Neutrophil (primary cell): ENCODE results near the gene CD300H.

ENCODE experiments used
- H3K27ac ChIP-seq: fragments of 200-600 bp; sonication (generic); 2 replicates; pipeline ENCODE4 v1.5.1; 2016; ENCODE audit warnings: mild to moderate bottlenecking, moderate library complexity
- H3K27me3 ChIP-seq: fragments of 200-600 bp; sonication (generic); 2 replicates; pipeline ENCODE4 v1.6.0; 2016; ENCODE audit warnings: mild to moderate bottlenecking
- H3K36me3 ChIP-seq: fragments of 200-600 bp; sonication (generic); 2 replicates; pipeline ENCODE4 v1.5.1; 2017
- H3K4me1 ChIP-seq, 2 experiments: fragments of 200-600 bp in 1 of 2; sonication (generic) in 1 of 2; 1 replicate in 1 of 2; 2 replicates in 1 of 2; pipeline versions ENCODE4 v1.5.1 to v1.6.1; 2013 to 2016; ENCODE audit warnings: low read depth in 1 of 2, low read length in 1 of 2, mild to moderate bottlenecking in 1 of 2, moderate library complexity in 1 of 2; ENCODE audit not compliant: control insufficient read depth in 1 of 2, insufficient read depth in 1 of 2
- H3K4me3 ChIP-seq, 2 experiments: fragments of 200-600 bp in 1 of 2; sonication (generic) in 1 of 2; 1 replicate in 1 of 2; 2 replicates in 1 of 2; pipeline ENCODE4 v1.5.1; 2013 to 2016; ENCODE audit warnings: low read depth in 1 of 2, low read length in 1 of 2, mild to moderate bottlenecking in 1 of 2, moderate library complexity in 1 of 2
- H3K9me3 ChIP-seq: fragments of 200-600 bp; sonication (generic); 2 replicates; pipeline ENCODE4 v1.5.1; 2016
- TF ChIP-seq, protein P1 (sequence below): fragments of 200-600 bp; sonication (generic); IDR thresholded peaks from 2 replicates; pipeline ENCODE4 v1.5.1; 2016; ENCODE audit warnings: antibody characterized with exemption

The CD300H gene

DNA sequence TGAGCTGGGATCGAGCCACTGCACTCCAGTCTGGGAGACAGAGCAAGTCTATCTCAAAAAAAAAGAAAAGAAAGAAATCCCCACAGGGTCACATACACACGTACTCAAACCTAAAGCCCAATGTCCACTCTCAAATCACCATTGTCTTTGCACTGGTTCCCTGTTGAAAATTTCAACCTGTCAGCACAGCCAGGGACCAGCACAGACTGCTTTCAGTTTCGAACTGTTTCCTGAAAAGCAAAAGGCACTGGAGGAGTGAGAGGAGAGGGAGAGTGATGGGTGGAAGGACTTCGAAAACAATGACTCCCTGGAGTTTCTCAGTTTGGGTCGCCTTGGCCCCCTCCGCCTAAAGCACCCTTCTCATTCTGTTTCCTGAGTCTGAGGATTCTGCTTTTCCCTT, 12.4 kb downstream of the CD300H start:
- Histone ChIP-seq H3K4me1 (no peaks in the 10 kb centered on the region), H3K4me3 (no peak overlapping the region), H3K27ac (no peak overlapping the region), H3K9me3 (no peaks in the 10 kb centered on the region), H3K36me3 (no peaks in the 10 kb centered on the region), H3K27me3 (peaks cover 14% of the 10 kb centered on the region)
- TF ChIP-seq, protein P1, sequence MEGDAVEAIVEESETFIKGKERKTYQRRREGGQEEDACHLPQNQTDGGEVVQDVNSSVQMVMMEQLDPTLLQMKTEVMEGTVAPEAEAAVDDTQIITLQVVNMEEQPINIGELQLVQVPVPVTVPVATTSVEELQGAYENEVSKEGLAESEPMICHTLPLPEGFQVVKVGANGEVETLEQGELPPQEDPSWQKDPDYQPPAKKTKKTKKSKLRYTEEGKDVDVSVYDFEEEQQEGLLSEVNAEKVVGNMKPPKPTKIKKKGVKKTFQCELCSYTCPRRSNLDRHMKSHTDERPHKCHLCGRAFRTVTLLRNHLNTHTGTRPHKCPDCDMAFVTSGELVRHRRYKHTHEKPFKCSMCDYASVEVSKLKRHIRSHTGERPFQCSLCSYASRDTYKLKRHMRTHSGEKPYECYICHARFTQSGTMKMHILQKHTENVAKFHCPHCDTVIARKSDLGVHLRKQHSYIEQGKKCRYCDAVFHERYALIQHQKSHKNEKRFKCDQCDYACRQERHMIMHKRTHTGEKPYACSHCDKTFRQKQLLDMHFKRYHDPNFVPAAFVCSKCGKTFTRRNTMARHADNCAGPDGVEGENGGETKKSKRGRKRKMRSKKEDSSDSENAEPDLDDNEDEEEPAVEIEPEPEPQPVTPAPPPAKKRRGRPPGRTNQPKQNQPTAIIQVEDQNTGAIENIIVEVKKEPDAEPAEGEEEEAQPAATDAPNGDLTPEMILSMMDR: no peak

DNA sequence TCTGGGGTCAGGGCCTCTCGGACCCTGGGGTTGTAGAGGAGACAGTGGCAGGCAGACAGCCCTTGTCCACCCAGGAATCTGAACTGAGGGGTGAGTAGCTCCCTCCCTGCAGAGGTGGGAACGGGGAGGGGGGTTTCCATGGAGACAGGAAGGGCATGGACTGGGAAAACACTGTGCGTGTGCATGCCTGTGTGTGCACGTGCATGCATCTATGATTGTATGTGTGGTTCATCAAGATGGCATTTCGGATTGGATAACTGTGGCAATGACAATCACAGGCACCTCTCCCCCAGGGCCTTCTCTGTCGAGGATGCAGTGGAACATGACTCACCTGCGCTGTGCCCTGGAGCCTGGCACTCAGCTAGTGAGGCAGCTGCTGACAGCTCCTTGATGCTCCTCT, 15.3 kb downstream of the CD300H start:
- Histone ChIP-seq H3K27ac (no peak overlapping the region), H3K4me3 (no peak overlapping the region), H3K4me1 (no peaks in the 10 kb centered on the region), H3K27me3 (peaks cover 1% of the 10 kb centered on the region), H3K36me3 (no peaks in the 10 kb centered on the region), H3K9me3 (no peaks in the 10 kb centered on the region)
- TF ChIP-seq, protein P1: no peak

DNA sequence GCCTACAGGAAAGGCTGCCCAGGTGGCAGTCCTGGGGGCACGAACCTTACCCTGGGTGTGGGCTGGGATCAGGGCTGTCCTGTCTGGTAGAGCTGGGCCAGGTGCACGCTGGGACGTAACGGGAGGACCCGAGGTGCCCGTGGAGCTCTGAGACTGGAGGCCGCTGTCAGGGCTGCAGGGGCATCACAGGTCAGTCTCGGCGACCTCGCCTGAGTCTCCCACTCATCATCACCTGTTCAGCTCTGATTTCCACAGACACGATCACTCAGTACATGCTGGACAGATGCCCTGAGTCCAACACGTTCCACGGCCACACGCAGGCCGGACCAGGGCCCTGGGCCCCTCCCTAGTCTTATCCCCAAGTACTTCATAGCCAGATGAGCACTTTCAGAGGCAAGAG, 16.7 kb downstream of the CD300H start:
- no peaks in the 10 kb centered on the region for H3K27me3 ChIP-seq
- no peak overlapping the region for H3K4me3 ChIP-seq
- TF ChIP-seq, protein P1: no peak
- H3K4me1 ChIP-seq: peaks cover 0 to 4% of the 10 kb centered on the region in 2 experiments
- H3K36me3 ChIP-seq: no peaks in the 10 kb centered on the region
- H3K9me3 ChIP-seq: no peaks in the 10 kb centered on the region
- H3K27ac ChIP-seq: no peak overlapping the region

DNA sequence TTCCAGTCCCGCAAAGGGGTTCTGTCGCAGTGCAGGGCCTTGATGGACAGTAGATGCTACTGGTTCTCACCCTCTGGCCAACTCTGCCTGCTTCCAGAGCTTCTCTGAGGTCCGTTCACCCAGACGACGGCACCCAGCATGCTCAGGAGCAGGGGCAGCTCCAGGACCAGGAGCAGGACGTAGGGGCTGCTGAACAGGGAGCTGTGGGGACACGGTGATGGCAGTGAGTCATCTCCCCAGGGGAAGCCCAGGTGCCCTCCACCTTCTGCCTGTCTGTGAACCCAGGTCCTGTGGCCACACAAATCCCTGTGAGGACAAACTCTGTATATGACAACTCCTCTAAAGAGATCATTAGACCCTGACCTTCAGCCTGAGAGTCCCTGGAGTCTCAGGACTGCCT, 18.0 kb downstream of the CD300H start:
- Histone ChIP-seq H3K4me3 (no peak overlapping the region), H3K36me3 (no peaks in the 10 kb centered on the region), H3K27ac (no peak overlapping the region), H3K4me1 (peaks cover 0 to 7% of the 10 kb centered on the region in 2 experiments), H3K27me3 (no peaks in the 10 kb centered on the region), H3K9me3 (no peaks in the 10 kb centered on the region)
- TF ChIP-seq, protein P1: no peak

DNA sequence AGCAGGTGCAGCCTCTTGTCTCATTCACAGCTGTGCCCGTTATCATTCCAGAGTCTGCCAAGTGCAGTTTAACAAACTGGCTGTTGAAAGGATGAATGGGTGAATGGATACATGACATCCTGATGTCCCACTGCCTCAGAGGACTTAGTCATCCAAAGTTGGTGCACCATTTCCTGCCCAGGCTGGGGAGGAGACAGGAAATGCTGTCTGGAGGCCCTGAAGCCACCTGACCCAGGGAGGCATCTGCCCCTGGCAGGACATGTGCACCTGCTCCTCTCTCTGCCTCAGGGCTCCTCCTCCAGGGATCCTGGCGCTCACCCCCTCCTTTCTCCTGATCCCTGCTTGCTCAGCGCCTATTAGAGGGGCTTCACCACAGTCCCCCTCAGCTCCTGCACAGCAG, 19.6 kb downstream of the CD300H start:
- Histone ChIP-seq H3K27me3 (no peaks in the 10 kb centered on the region), H3K4me1 (peaks cover 0 to 7% of the 10 kb centered on the region in 2 experiments), H3K36me3 (no peaks in the 10 kb centered on the region), H3K4me3 (no peak overlapping the region), H3K9me3 (no peaks in the 10 kb centered on the region), H3K27ac (no peak overlapping the region)
- TF ChIP-seq, protein P1: no peak

DNA sequence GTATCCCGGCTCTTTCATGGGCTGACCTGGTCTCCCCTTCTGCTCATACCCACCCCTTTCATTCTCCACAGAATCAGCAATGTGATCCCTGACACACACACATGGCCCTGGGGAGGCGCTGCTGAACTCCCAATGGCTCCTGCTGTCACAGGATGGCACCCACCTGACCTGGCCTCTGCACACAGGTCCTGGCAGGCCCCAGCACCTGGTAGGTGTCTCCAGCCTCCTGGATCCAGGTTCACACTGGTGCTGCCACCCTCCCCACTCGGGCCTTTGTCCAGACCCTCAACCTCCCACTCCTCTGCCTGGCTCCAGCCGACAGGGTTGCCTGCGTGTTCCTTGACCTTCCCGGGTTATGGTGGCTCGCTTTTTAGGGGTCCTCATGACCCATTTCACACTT, 20.0 kb downstream of the CD300H start:
- Histone ChIP-seq H3K4me1 (peaks cover 0 to 7% of the 10 kb centered on the region in 2 experiments), H3K4me3 (no peak overlapping the region), H3K27ac (no peak overlapping the region), H3K9me3 (no peaks in the 10 kb centered on the region), H3K36me3 (no peaks in the 10 kb centered on the region), H3K27me3 (no peaks in the 10 kb centered on the region)
- TF ChIP-seq, protein P1: no peak
